Measurements from ENCODE around the gene RSAD2. TPM values are rescaled to one million over a fixed set of nuclear protein-coding genes. Genes with fewer than 3 reads are reported as not detected.

Gene RSAD2
- polyA plus RNA-seq, 1 donor from 2014 or later: 1.2 TPM

GRCh38 chr2:6905668-6906067 is 28.1 kb downstream of the RSAD2 start:
- Histone ChIP-seq H3K27me3 (ENCODE audit: insufficient read depth, low read depth, low read length) (no peaks in the 10 kb centered on the region), H3K36me3 (ENCODE audit: insufficient read depth, low read length) (no peaks in the 10 kb centered on the region), H4K20me1 (ENCODE audit: insufficient read depth) (no peaks in the 10 kb centered on the region), H3K79me2 (replicated peaks; ENCODE audit: insufficient read depth, low read length) (no peaks in the 10 kb centered on the region), H3K9me2 (ENCODE audit: insufficient read depth, low read length) (no peaks in the 10 kb centered on the region), H3F3A (ENCODE audit: insufficient read depth, low read length, poor library complexity, severe bottlenecking) (no peaks in the 10 kb centered on the region), H3K9me3 (ENCODE audit: low read length) (no peaks in the 10 kb centered on the region), H2AFZ (ENCODE audit: low read depth, low read length) (no peak overlapping the region), H3K9ac (ENCODE audit: low read length) (no peak overlapping the region), H3K4me2 (ENCODE audit: low read length) (no peak overlapping the region), H3K27ac (ENCODE audit: low read length) (no peak overlapping the region), H3K4me3 (ENCODE audit: low read length) (no peak overlapping the region)
- no peak for TF ChIP-seq EP300 (conservative IDR thresholded peaks at IDR 0.05; ENCODE audit: poor library complexity, severe bottlenecking)
- no peak for TF ChIP-seq EZH2 (IDR thresholded peaks at IDR 0.05; ENCODE audit: borderline replicate concordance, insufficient read depth, low read length, poor library complexity, severe bottlenecking)
- TF ChIP-seq CTCF (IDR thresholded peaks at IDR 0.05; ENCODE audit: poor library complexity, severe bottlenecking): no peak
- no peak for TF ChIP-seq TAF1 (IDR thresholded peaks at IDR 0.05; ENCODE audit: low read depth)
- TF ChIP-seq POLR2AphosphoS5 (IDR thresholded peaks at IDR 0.05): no peak
- no peak for TF ChIP-seq SMC3 (conservative IDR thresholded peaks at IDR 0.05; ENCODE audit: poor library complexity)
- TF ChIP-seq RAD21 (conservative IDR thresholded peaks at IDR 0.05): no peak
- no peak for TF ChIP-seq MXI1 (conservative IDR thresholded peaks at IDR 0.05; ENCODE audit: poor library complexity, severe bottlenecking)
- TF ChIP-seq REST (IDR thresholded peaks at IDR 0.05; ENCODE audit: borderline replicate concordance): no peak

- no peaks in the 10 kb centered on the region for H3K79me2 ChIP-seq (replicated peaks; ENCODE audit: insufficient read depth, low read length)
- H3K9me2 ChIP-seq (ENCODE audit: insufficient read depth, low read length): no peaks in the 10 kb centered on the region
- H3K4me3 ChIP-seq (ENCODE audit: low read length): no peak overlapping the region
- H4K20me1 ChIP-seq (ENCODE audit: insufficient read depth): no peaks in the 10 kb centered on the region
- H3K27ac ChIP-seq (ENCODE audit: low read length): no peak overlapping the region
- H2AFZ ChIP-seq (ENCODE audit: low read depth, low read length): no peak overlapping the region
- H3K9me3 ChIP-seq (ENCODE audit: low read length): no peaks in the 10 kb centered on the region
- H3K4me2 ChIP-seq (ENCODE audit: low read length): no peak overlapping the region
- H3F3A ChIP-seq (ENCODE audit: insufficient read depth, low read length, poor library complexity, severe bottlenecking): no peaks in the 10 kb centered on the region
- TF ChIP-seq REST (IDR thresholded peaks at IDR 0.05; ENCODE audit: borderline replicate concordance) (no peak), CTCF (IDR thresholded peaks at IDR 0.05; ENCODE audit: poor library complexity, severe bottlenecking) (no peak), EP300 (conservative IDR thresholded peaks at IDR 0.05; ENCODE audit: poor library complexity, severe bottlenecking) (no peak), RAD21 (conservative IDR thresholded peaks at IDR 0.05) (no peak), SMC3 (conservative IDR thresholded peaks at IDR 0.05; ENCODE audit: poor library complexity) (no peak), POLR2AphosphoS5 (IDR thresholded peaks at IDR 0.05) (no peak), EZH2 (IDR thresholded peaks at IDR 0.05; ENCODE audit: borderline replicate concordance, insufficient read depth, low read length, poor library complexity, severe bottlenecking) (no peak), MXI1 (conservative IDR thresholded peaks at IDR 0.05; ENCODE audit: poor library complexity, severe bottlenecking) (no peak), TAF1 (IDR thresholded peaks at IDR 0.05; ENCODE audit: low read depth) (no peak)
- H3K27me3 ChIP-seq (ENCODE audit: insufficient read depth, low read depth, low read length): no peaks in the 10 kb centered on the region
- no peak overlapping the region for H3K9ac ChIP-seq (ENCODE audit: low read length)
- H3K36me3 ChIP-seq (ENCODE audit: insufficient read depth, low read length): no peaks in the 10 kb centered on the region
These were observed 28.7 kb downstream of the RSAD2 start for GRCh38 chr2:6906165-6906741.

All from neural cell (in vitro differentiated cells).